Measurements from ENCODE around the gene GABRG3.

DNA sequence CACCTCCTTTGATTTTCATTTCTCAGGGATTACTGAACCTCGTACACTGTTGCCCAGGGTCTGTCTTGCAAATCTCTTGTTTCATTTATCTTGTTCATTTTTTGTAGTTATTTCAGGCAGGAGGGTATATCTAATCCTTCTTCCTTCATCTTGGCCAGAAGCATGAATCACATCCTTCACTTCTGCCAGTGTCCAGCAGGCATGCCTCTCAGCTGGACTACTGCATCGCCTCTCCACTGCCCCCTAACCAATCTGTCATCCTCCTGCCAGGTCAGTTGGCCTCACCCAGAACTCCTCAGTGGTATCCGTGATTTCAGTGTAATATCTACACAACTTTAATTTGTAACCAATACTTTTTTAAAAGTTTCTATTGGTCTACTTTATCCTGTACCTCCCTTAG, 297.9 kb downstream of the GABRG3 start:
- TF ChIP-seq SREBF2 (IDR thresholded peaks at IDR 0.05) (no peak), POLR2A (IDR thresholded peaks at IDR 0.05; ENCODE audit: low read length) (no peak), KDM5A (IDR thresholded peaks at IDR 0.05) (no peak), CEBPB (IDR thresholded peaks at IDR 0.05) (no peak), CHD4 (IDR thresholded peaks at IDR 0.05; ENCODE audit: borderline replicate concordance) (no peak), EP300 (IDR thresholded peaks at IDR 0.05) (no peak), HEYL (CRISPR knock-in tag; IDR thresholded peaks at IDR 0.05) (no peak), EHMT2 (IDR thresholded peaks at IDR 0.05; ENCODE audit: low read depth) (no peak), JUNB (IDR thresholded peaks at IDR 0.05) (no peak)
- TF ChIP-seq, protein P1, sequence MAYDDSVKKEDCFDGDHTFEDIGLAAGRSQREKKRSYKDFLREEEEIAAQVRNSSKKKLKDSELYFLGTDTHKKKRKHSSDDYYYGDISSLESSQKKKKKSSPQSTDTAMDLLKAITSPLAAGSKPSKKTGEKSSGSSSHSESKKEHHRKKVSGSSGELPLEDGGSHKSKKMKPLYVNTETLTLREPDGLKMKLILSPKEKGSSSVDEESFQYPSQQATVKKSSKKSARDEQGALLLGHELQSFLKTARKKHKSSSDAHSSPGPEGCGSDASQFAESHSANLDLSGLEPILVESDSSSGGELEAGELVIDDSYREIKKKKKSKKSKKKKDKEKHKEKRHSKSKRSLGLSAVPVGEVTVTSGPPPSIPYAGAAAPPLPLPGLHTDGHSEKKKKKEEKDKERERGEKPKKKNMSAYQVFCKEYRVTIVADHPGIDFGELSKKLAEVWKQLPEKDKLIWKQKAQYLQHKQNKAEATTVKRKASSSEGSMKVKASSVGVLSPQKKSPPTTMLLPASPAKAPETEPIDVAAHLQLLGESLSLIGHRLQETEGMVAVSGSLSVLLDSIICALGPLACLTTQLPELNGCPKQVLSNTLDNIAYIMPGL (CRISPR knock-in tag; IDR thresholded peaks at IDR 0.05; ENCODE audit: borderline replicate concordance) = no peak
- TF ChIP-seq, protein P2, sequence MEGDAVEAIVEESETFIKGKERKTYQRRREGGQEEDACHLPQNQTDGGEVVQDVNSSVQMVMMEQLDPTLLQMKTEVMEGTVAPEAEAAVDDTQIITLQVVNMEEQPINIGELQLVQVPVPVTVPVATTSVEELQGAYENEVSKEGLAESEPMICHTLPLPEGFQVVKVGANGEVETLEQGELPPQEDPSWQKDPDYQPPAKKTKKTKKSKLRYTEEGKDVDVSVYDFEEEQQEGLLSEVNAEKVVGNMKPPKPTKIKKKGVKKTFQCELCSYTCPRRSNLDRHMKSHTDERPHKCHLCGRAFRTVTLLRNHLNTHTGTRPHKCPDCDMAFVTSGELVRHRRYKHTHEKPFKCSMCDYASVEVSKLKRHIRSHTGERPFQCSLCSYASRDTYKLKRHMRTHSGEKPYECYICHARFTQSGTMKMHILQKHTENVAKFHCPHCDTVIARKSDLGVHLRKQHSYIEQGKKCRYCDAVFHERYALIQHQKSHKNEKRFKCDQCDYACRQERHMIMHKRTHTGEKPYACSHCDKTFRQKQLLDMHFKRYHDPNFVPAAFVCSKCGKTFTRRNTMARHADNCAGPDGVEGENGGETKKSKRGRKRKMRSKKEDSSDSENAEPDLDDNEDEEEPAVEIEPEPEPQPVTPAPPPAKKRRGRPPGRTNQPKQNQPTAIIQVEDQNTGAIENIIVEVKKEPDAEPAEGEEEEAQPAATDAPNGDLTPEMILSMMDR (IDR thresholded peaks at IDR 0.05) = no peak
